ENCODE results near the gene ST6GAL1.

GRCh38 chr3:186964616-186965015, 34.3 kb downstream of the ST6GAL1 start:
- TF ChIP-seq, protein P1, sequence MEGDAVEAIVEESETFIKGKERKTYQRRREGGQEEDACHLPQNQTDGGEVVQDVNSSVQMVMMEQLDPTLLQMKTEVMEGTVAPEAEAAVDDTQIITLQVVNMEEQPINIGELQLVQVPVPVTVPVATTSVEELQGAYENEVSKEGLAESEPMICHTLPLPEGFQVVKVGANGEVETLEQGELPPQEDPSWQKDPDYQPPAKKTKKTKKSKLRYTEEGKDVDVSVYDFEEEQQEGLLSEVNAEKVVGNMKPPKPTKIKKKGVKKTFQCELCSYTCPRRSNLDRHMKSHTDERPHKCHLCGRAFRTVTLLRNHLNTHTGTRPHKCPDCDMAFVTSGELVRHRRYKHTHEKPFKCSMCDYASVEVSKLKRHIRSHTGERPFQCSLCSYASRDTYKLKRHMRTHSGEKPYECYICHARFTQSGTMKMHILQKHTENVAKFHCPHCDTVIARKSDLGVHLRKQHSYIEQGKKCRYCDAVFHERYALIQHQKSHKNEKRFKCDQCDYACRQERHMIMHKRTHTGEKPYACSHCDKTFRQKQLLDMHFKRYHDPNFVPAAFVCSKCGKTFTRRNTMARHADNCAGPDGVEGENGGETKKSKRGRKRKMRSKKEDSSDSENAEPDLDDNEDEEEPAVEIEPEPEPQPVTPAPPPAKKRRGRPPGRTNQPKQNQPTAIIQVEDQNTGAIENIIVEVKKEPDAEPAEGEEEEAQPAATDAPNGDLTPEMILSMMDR (IDR thresholded peaks at IDR 0.05) = no peak
- TF ChIP-seq SIN3A (IDR thresholded peaks at IDR 0.05; ENCODE audit: borderline replicate concordance, insufficient read depth, low read depth, low read length) (no peak), REST (IDR thresholded peaks at IDR 0.05; ENCODE audit: insufficient read depth in 1 of 2, low read depth in 2 of 2, low read length in 1 of 2) (no peak), POLR2AphosphoS5 (IDR thresholded peaks at IDR 0.05; ENCODE audit: low read depth, low read length) (no peak)
